ENCODE measurements around the gene TDRKH.

The TDRKH gene

GRCh38 chr1:151829352-151830046 lies 39.2 kb upstream of the TDRKH start:
- Mint-ChIP-seq H3K27ac (peak overlapping the region; percentile 92), H3K36me3 (peaks cover 5% of the 10 kb centered on the region), H3K4me3 (peak overlapping the region; percentile 75), H3K4me1 (peaks cover 93% of the 10 kb centered on the region), H3K9me3 (no peaks in the 10 kb centered on the region)
- no peak for DNase-seq (ENCODE audit: low spot score in 2 of 2)
- ATAC-seq = no peak

GRCh38 chr1:151828921-151829320 lies 38.6 kb upstream of the TDRKH start:
- H3K4me1 Mint-ChIP-seq = peaks cover 93% of the 10 kb centered on the region
- ATAC-seq (no peak), DNase-seq (ENCODE audit: low spot score in 2 of 2) (no peak)
- peak overlapping the region; percentile 75 for H3K4me3 Mint-ChIP-seq
- no peaks in the 10 kb centered on the region for H3K9me3 Mint-ChIP-seq
- peak overlapping the region; percentile 92 for H3K27ac Mint-ChIP-seq
- peaks cover 5% of the 10 kb centered on the region for H3K36me3 Mint-ChIP-seq

GRCh38 chr1:151827853-151828252 lies 37.6 kb upstream of the TDRKH start:
- H3K4me1 Mint-ChIP-seq = peaks cover 93% of the 10 kb centered on the region

GRCh38 chr1:151825751-151826660 lies 35.7 kb upstream of the TDRKH start:
- peak; percentile 20 for ATAC-seq
- peaks cover 5% of the 10 kb centered on the region for H3K36me3 Mint-ChIP-seq
- DNase-seq (ENCODE audit: low spot score in 2 of 2) = no peak
- peak overlapping the region; percentile 75 for H3K4me3 Mint-ChIP-seq
- peak overlapping the region; percentile 92 for H3K27ac Mint-ChIP-seq
- H3K9me3 Mint-ChIP-seq = no peaks in the 10 kb centered on the region
- peaks cover 93% of the 10 kb centered on the region for H3K4me1 Mint-ChIP-seq

More at GRCh38 chr1:151827853-151828252, 37.6 kb upstream of the TDRKH start:
- Mint-ChIP-seq H3K27ac (peak overlapping the region; percentile 92), H3K4me3 (peak overlapping the region; percentile 75), H3K36me3 (peaks cover 5% of the 10 kb centered on the region), H3K9me3 (no peaks in the 10 kb centered on the region)
- DNase-seq (ENCODE audit: low spot score in 2 of 2) (no peak), ATAC-seq (no peak)

GRCh38 chr1:151825204-151825603 lies 34.9 kb upstream of the TDRKH start:
- H3K27ac Mint-ChIP-seq = peak overlapping the region; percentile 92

GRCh38 chr1:151823175-151823574 lies 32.9 kb upstream of the TDRKH start:
- ATAC-seq = no peak
- H3K27ac Mint-ChIP-seq = peak overlapping the region; percentile 92
- H3K4me3 Mint-ChIP-seq = peak overlapping the region; percentile 75
- H3K4me1 Mint-ChIP-seq = peaks cover 93% of the 10 kb centered on the region
- H3K9me3 Mint-ChIP-seq = no peaks in the 10 kb centered on the region
- DNase-seq (ENCODE audit: low spot score in 2 of 2) = no peak
- peaks cover 5% of the 10 kb centered on the region for H3K36me3 Mint-ChIP-seq

More at GRCh38 chr1:151825204-151825603, 34.9 kb upstream of the TDRKH start:
- Mint-ChIP-seq H3K36me3 (peaks cover 5% of the 10 kb centered on the region), H3K9me3 (no peaks in the 10 kb centered on the region), H3K4me3 (peak overlapping the region; percentile 75), H3K4me1 (peaks cover 93% of the 10 kb centered on the region)
- DNase-seq (ENCODE audit: low spot score in 2 of 2) (no peak), ATAC-seq (no peak)

- H3K4me1 Mint-ChIP-seq = peaks cover 93% of the 10 kb centered on the region
- peak overlapping the region; percentile 75 for H3K4me3 Mint-ChIP-seq
- H3K9me3 Mint-ChIP-seq = no peaks in the 10 kb centered on the region
- ATAC-seq (peak; percentile 46), DNase-seq (ENCODE audit: low spot score in 2 of 2) (no peak)
- H3K36me3 Mint-ChIP-seq = peaks cover 5% of the 10 kb centered on the region
- peak overlapping the region; percentile 92 for H3K27ac Mint-ChIP-seq
Observed at GRCh38 chr1:151822404-151822803, 32.1 kb upstream of the TDRKH start.

- Mint-ChIP-seq H3K27ac (peak overlapping the region; percentile 92), H3K4me1 (peaks cover 100% of the 10 kb centered on the region), H3K36me3 (peaks cover 17% of the 10 kb centered on the region), H3K4me3 (peak overlapping the region; percentile 75), H3K9me3 (no peaks in the 10 kb centered on the region)
- ATAC-seq = no peak
- no peak for DNase-seq (ENCODE audit: low spot score in 2 of 2)
Observed at GRCh38 chr1:151820940-151821339, 30.6 kb upstream of the TDRKH start.

GRCh38 chr1:151819976-151820623 lies 29.8 kb upstream of the TDRKH start:
- no peak for DNase-seq (ENCODE audit: low spot score in 2 of 2)
- ATAC-seq = peak; percentile 45
- peaks cover 100% of the 10 kb centered on the region for H3K4me1 Mint-ChIP-seq
- peaks cover 21% of the 10 kb centered on the region for H3K36me3 Mint-ChIP-seq
- no peaks in the 10 kb centered on the region for H3K9me3 Mint-ChIP-seq
- peak overlapping the region; percentile 75 for H3K4me3 Mint-ChIP-seq
- peak overlapping the region; percentile 92 for H3K27ac Mint-ChIP-seq

GRCh38 chr1:151819227-151819835 lies 29.0 kb upstream of the TDRKH start:
- ATAC-seq = no peak
- peaks cover 26% of the 10 kb centered on the region for H3K36me3 Mint-ChIP-seq
- peak overlapping the region; percentile 75 for H3K4me3 Mint-ChIP-seq
- H3K27ac Mint-ChIP-seq = peak overlapping the region; percentile 92
- DNase-seq (ENCODE audit: low spot score in 2 of 2) = no peak
- no peaks in the 10 kb centered on the region for H3K9me3 Mint-ChIP-seq
- H3K4me1 Mint-ChIP-seq = peaks cover 100% of the 10 kb centered on the region

- H3K36me3 Mint-ChIP-seq = peaks cover 43% of the 10 kb centered on the region
- H3K4me1 Mint-ChIP-seq = peaks cover 98% of the 10 kb centered on the region
- H3K4me3 Mint-ChIP-seq = peak overlapping the region; percentile 75
- H3K27ac Mint-ChIP-seq = peak overlapping the region; percentile 86
- no peak for ATAC-seq
- H3K9me3 Mint-ChIP-seq = no peaks in the 10 kb centered on the region
- DNase-seq (ENCODE audit: low spot score in 2 of 2) = no peak
Observed at GRCh38 chr1:151817353-151817730, 27.0 kb upstream of the TDRKH start.

- Mint-ChIP-seq H3K36me3 (peaks cover 49% of the 10 kb centered on the region), H3K4me1 (peaks cover 93% of the 10 kb centered on the region), H3K4me3 (peak overlapping the region; percentile 75), H3K27ac (peak overlapping the region; percentile 86), H3K9me3 (no peaks in the 10 kb centered on the region)
- ATAC-seq (peak; percentile 6), DNase-seq (ENCODE audit: low spot score in 2 of 2) (no peak)
Observed at GRCh38 chr1:151816548-151817352, 26.4 kb upstream of the TDRKH start.

- H3K4me1 Mint-ChIP-seq = peaks cover 90% of the 10 kb centered on the region
- peak overlapping the region; percentile 86 for H3K27ac Mint-ChIP-seq
- ATAC-seq (peak; percentile 39), DNase-seq (ENCODE audit: low spot score in 2 of 2) (no peak)
- H3K9me3 Mint-ChIP-seq = no peaks in the 10 kb centered on the region
- H3K36me3 Mint-ChIP-seq = peaks cover 58% of the 10 kb centered on the region
- peak overlapping the region; percentile 75 for H3K4me3 Mint-ChIP-seq
Observed at GRCh38 chr1:151815716-151816327, 25.5 kb upstream of the TDRKH start.
